Measurements from ENCODE around the gene A2M.

The A2M gene

GRCh38 chr12:9134981-9135628 is 19.4 kb upstream of the A2M start:
- H3K36me3 ChIP-seq (ENCODE audit: control insufficient read depth, low read depth, low read length): no peaks in the 10 kb centered on the region

GRCh38 chr12:9133216-9133916 is 17.6 kb upstream of the A2M start:
- Histone ChIP-seq H3K36me3 (ENCODE audit: control insufficient read depth, low read depth, low read length) (no peaks in the 10 kb centered on the region), H3K9me3 (ENCODE audit: control insufficient read depth, low read depth, low read length) (no peaks in the 10 kb centered on the region), H3K4me3 (ENCODE audit: low read length) (no peak overlapping the region), H3K27me3 (ENCODE audit: control insufficient read depth, insufficient read depth, low read length) (no peaks in the 10 kb centered on the region), H3K27ac (ENCODE audit: low read length) (no peak overlapping the region), H3K4me1 (ENCODE audit: control insufficient read depth, low read depth, low read length) (no peaks in the 10 kb centered on the region), H3K9ac (ENCODE audit: low read length) (no peak overlapping the region)

More at GRCh38 chr12:9134981-9135628, 19.4 kb upstream of the A2M start:
- H3K27me3 ChIP-seq (ENCODE audit: control insufficient read depth, insufficient read depth, low read length): no peaks in the 10 kb centered on the region
- no peaks in the 10 kb centered on the region for H3K4me1 ChIP-seq (ENCODE audit: control insufficient read depth, low read depth, low read length)
- no peak overlapping the region for H3K27ac ChIP-seq (ENCODE audit: low read length)
- peaks cover 4% of the 10 kb centered on the region for H3K9me3 ChIP-seq (ENCODE audit: control insufficient read depth, low read depth, low read length)
- no peak overlapping the region for H3K9ac ChIP-seq (ENCODE audit: low read length)
- no peak overlapping the region for H3K4me3 ChIP-seq (ENCODE audit: low read length)

GRCh38 chr12:9132008-9132535 is 16.4 kb upstream of the A2M start:
- Histone ChIP-seq H3K4me1 (ENCODE audit: control insufficient read depth, low read depth, low read length) (no peaks in the 10 kb centered on the region), H3K27ac (ENCODE audit: low read length) (no peak overlapping the region), H3K9me3 (ENCODE audit: control insufficient read depth, low read depth, low read length) (no peaks in the 10 kb centered on the region), H3K36me3 (ENCODE audit: control insufficient read depth, low read depth, low read length) (no peaks in the 10 kb centered on the region), H3K27me3 (ENCODE audit: control insufficient read depth, insufficient read depth, low read length) (no peaks in the 10 kb centered on the region), H3K4me3 (ENCODE audit: low read length) (no peak overlapping the region), H3K9ac (ENCODE audit: low read length) (no peak overlapping the region)

GRCh38 chr12:9130244-9130643 is 14.5 kb upstream of the A2M start:
- Histone ChIP-seq H3K4me3 (ENCODE audit: low read length) (no peak overlapping the region), H3K9ac (ENCODE audit: low read length) (no peak overlapping the region), H3K4me1 (ENCODE audit: control insufficient read depth, low read depth, low read length) (no peaks in the 10 kb centered on the region), H3K36me3 (ENCODE audit: control insufficient read depth, low read depth, low read length) (no peaks in the 10 kb centered on the region), H3K27me3 (ENCODE audit: control insufficient read depth, insufficient read depth, low read length) (no peaks in the 10 kb centered on the region), H3K27ac (ENCODE audit: low read length) (no peak overlapping the region), H3K9me3 (ENCODE audit: control insufficient read depth, low read depth, low read length) (no peaks in the 10 kb centered on the region)

- no peak overlapping the region for H3K4me3 ChIP-seq (ENCODE audit: low read length)
- H3K9ac ChIP-seq (ENCODE audit: low read length): no peak overlapping the region
- H3K27ac ChIP-seq (ENCODE audit: low read length): no peak overlapping the region
- H3K27me3 ChIP-seq (ENCODE audit: control insufficient read depth, insufficient read depth, low read length): no peaks in the 10 kb centered on the region
- H3K36me3 ChIP-seq (ENCODE audit: control insufficient read depth, low read depth, low read length): no peaks in the 10 kb centered on the region
- H3K4me1 ChIP-seq (ENCODE audit: control insufficient read depth, low read depth, low read length): no peaks in the 10 kb centered on the region
- no peaks in the 10 kb centered on the region for H3K9me3 ChIP-seq (ENCODE audit: control insufficient read depth, low read depth, low read length)
Measured at GRCh38 chr12:9127936-9128663, 12.4 kb upstream of the A2M start.

GRCh38 chr12:9127484-9127883 is 11.8 kb upstream of the A2M start:
- no peak overlapping the region for H3K9ac ChIP-seq (ENCODE audit: low read length)
- H3K36me3 ChIP-seq (ENCODE audit: control insufficient read depth, low read depth, low read length): no peaks in the 10 kb centered on the region
- H3K27me3 ChIP-seq (ENCODE audit: control insufficient read depth, insufficient read depth, low read length): no peaks in the 10 kb centered on the region
- H3K4me3 ChIP-seq (ENCODE audit: low read length): no peak overlapping the region
- no peaks in the 10 kb centered on the region for H3K9me3 ChIP-seq (ENCODE audit: control insufficient read depth, low read depth, low read length)
- H3K4me1 ChIP-seq (ENCODE audit: control insufficient read depth, low read depth, low read length): no peaks in the 10 kb centered on the region
- H3K27ac ChIP-seq (ENCODE audit: low read length): no peak overlapping the region

GRCh38 chr12:9124383-9125031 is 8.8 kb upstream of the A2M start:
- H3K27ac ChIP-seq (ENCODE audit: low read length): no peak overlapping the region
- no peaks in the 10 kb centered on the region for H3K9me3 ChIP-seq (ENCODE audit: control insufficient read depth, low read depth, low read length)
- no peaks in the 10 kb centered on the region for H3K27me3 ChIP-seq (ENCODE audit: control insufficient read depth, insufficient read depth, low read length)
- no peak overlapping the region for H3K9ac ChIP-seq (ENCODE audit: low read length)
- no peaks in the 10 kb centered on the region for H3K36me3 ChIP-seq (ENCODE audit: control insufficient read depth, low read depth, low read length)
- H3K4me1 ChIP-seq (ENCODE audit: control insufficient read depth, low read depth, low read length): no peaks in the 10 kb centered on the region
- no peak overlapping the region for H3K4me3 ChIP-seq (ENCODE audit: low read length)

GRCh38 chr12:9123781-9124382 is 8.2 kb upstream of the A2M start:
- Histone ChIP-seq H3K4me3 (ENCODE audit: low read length) (no peak overlapping the region), H3K4me1 (ENCODE audit: control insufficient read depth, low read depth, low read length) (no peaks in the 10 kb centered on the region), H3K27ac (ENCODE audit: low read length) (no peak overlapping the region), H3K36me3 (ENCODE audit: control insufficient read depth, low read depth, low read length) (no peaks in the 10 kb centered on the region), H3K27me3 (ENCODE audit: control insufficient read depth, insufficient read depth, low read length) (no peaks in the 10 kb centered on the region), H3K9ac (ENCODE audit: low read length) (no peak overlapping the region), H3K9me3 (ENCODE audit: control insufficient read depth, low read depth, low read length) (no peaks in the 10 kb centered on the region)

GRCh38 chr12:9122091-9122609 is 6.4 kb upstream of the A2M start:
- no peak overlapping the region for H3K27ac ChIP-seq (ENCODE audit: low read length)

GRCh38 chr12:9120487-9121184 is 4.9 kb upstream of the A2M start:
- H3K27me3 ChIP-seq (ENCODE audit: control insufficient read depth, insufficient read depth, low read length): no peaks in the 10 kb centered on the region
- no peak overlapping the region for H3K4me3 ChIP-seq (ENCODE audit: low read length)
- no peak overlapping the region for H3K9ac ChIP-seq (ENCODE audit: low read length)
- no peak overlapping the region for H3K27ac ChIP-seq (ENCODE audit: low read length)
- no peaks in the 10 kb centered on the region for H3K4me1 ChIP-seq (ENCODE audit: control insufficient read depth, low read depth, low read length)
- no peaks in the 10 kb centered on the region for H3K9me3 ChIP-seq (ENCODE audit: control insufficient read depth, low read depth, low read length)
- H3K36me3 ChIP-seq (ENCODE audit: control insufficient read depth, low read depth, low read length): no peaks in the 10 kb centered on the region

More at GRCh38 chr12:9122091-9122609, 6.4 kb upstream of the A2M start:
- Histone ChIP-seq H3K9ac (ENCODE audit: low read length) (no peak overlapping the region), H3K9me3 (ENCODE audit: control insufficient read depth, low read depth, low read length) (no peaks in the 10 kb centered on the region), H3K4me1 (ENCODE audit: control insufficient read depth, low read depth, low read length) (no peaks in the 10 kb centered on the region), H3K27me3 (ENCODE audit: control insufficient read depth, insufficient read depth, low read length) (no peaks in the 10 kb centered on the region), H3K36me3 (ENCODE audit: control insufficient read depth, low read depth, low read length) (no peaks in the 10 kb centered on the region), H3K4me3 (ENCODE audit: low read length) (no peak overlapping the region)

All from iPS-18a (cell line).